IPS-18a (cell line): ENCODE results near the gene GPR42.

Source experiments
- H3K27ac ChIP-seq: one replicate; pipeline ENCODE4 v1.5.1; 2013; ENCODE audit warnings: low read length
- H3K27me3 ChIP-seq: one replicate; pipeline ENCODE4 v1.6.1; 2013; ENCODE audit warnings: mild to moderate bottlenecking, low read length; ENCODE audit not compliant: control insufficient read depth, insufficient read depth
- H3K36me3 ChIP-seq: one replicate; pipeline ENCODE4 v1.6.1; 2013; ENCODE audit warnings: low read depth, low read length; ENCODE audit not compliant: control insufficient read depth
- H3K4me1 ChIP-seq: one replicate; pipeline ENCODE4 v1.6.1; 2013; ENCODE audit warnings: low read depth, low read length; ENCODE audit not compliant: control insufficient read depth
- H3K4me3 ChIP-seq: one replicate; pipeline ENCODE4 v1.5.1; 2013; ENCODE audit warnings: low read length
- H3K9ac ChIP-seq: one replicate; pipeline ENCODE4 v1.6.1; 2013; ENCODE audit warnings: mild to moderate bottlenecking, low read length, moderate library complexity
- H3K9me3 ChIP-seq: one replicate; pipeline ENCODE4 v1.6.1; 2013; ENCODE audit warnings: low read depth, low read length; ENCODE audit not compliant: control insufficient read depth

The GPR42 gene

DNA sequence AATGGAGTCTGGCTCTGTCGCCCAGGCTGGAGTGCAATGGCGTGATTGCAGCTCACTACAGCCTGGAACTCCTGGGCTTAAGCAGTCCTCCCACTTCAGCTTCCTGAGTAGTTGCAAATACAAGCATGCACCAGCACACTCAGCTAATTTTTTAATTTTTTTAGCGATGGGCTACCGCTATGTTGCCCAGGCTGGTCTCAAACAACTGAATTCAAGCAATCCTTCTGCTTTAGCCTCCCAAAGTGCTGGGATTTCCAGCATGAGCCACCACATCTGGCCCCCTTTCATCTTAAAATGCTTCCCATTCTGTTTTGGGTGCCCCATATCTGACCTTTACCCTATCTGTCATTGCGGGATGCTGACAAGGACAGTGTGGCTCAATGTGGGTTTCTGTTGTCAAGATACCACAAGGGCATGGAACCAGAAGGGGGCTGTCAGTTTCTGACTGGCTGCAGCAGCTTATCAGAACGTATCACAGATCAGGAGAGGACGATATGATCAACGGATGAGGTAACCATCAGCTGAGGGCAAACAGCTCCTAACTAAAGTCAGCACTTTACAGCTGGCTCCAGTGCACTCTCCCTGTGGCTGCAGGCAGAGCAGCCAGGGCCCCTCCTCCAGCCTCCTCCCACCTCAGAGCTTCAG lies 32.4 kb downstream of the GPR42 start:
- Histone ChIP-seq H3K9me3 (no peaks in the 10 kb centered on the region), H3K27ac (no peak overlapping the region), H3K9ac (no peak overlapping the region)

DNA sequence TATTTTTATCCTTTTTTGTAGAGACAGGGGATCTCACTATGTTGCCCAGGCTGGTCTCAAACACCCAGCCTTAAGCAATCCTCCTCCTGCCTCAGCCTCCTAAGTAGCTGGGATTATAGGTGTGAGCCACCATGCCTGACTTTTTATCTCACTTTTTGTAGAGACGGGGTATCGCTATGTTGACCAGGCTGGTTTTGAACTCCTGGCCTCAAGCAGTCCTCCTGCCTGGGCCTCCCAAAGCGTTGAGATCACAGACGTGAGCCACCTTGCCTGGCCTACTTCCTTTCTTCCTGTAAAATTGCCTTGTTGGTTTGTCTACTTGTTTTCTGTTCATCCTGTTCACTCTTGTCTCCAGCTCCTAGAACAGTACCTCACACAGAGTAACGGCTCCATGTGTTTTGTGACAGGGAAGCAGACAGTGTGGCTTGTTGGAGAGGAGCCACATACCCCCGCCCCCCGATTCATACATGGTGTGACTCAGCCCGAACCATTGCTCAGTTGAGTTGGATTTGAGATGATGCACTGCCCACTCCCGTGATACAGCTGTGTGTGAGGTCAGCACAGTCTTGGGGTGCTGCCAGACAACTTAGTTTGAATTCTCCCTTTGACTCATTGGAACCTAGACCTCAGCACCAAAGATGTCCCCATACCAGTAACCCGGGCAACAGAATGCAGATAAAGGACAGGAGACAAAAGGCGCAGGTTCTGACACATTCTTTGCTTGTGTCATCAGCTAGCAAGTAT lies 34.2 kb downstream of the GPR42 start:
- Histone ChIP-seq H3K9ac (no peak overlapping the region), H3K4me1 (no peaks in the 10 kb centered on the region), H3K36me3 (no peaks in the 10 kb centered on the region), H3K4me3 (no peak overlapping the region), H3K27ac (no peak overlapping the region), H3K27me3 (no peaks in the 10 kb centered on the region), H3K9me3 (no peaks in the 10 kb centered on the region)

More for the DNA sequence above, 32.4 kb downstream of the GPR42 start:
- Histone ChIP-seq H3K36me3 (no peaks in the 10 kb centered on the region), H3K4me1 (no peaks in the 10 kb centered on the region), H3K4me3 (no peak overlapping the region), H3K27me3 (no peaks in the 10 kb centered on the region)

DNA sequence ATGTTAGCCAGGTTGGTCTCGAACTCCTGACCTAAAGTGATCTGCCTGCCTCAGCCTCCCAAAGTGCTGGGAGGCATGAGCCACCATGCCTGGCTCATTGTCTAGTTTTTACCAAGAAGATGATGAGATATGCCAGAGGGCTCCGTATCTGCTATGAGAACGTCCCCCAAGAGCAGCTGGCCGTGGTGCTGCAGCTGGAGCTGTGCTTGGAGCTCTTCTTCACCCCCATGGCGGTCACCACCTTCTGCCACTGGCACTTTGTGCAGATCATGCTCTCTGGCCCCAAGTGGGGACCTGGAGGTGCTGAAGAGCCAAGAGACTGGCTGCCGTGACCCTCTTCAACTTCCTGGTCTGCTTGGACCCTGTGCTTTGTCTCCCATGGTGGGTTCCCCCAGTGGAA lies 36.8 kb downstream of the GPR42 start:
- no peaks in the 10 kb centered on the region for H3K9me3 ChIP-seq
- H3K4me3 ChIP-seq: no peak overlapping the region
- H3K27me3 ChIP-seq: no peaks in the 10 kb centered on the region
- H3K36me3 ChIP-seq: no peaks in the 10 kb centered on the region
- H3K9ac ChIP-seq: no peak overlapping the region
- no peaks in the 10 kb centered on the region for H3K4me1 ChIP-seq
- no peak overlapping the region for H3K27ac ChIP-seq

DNA sequence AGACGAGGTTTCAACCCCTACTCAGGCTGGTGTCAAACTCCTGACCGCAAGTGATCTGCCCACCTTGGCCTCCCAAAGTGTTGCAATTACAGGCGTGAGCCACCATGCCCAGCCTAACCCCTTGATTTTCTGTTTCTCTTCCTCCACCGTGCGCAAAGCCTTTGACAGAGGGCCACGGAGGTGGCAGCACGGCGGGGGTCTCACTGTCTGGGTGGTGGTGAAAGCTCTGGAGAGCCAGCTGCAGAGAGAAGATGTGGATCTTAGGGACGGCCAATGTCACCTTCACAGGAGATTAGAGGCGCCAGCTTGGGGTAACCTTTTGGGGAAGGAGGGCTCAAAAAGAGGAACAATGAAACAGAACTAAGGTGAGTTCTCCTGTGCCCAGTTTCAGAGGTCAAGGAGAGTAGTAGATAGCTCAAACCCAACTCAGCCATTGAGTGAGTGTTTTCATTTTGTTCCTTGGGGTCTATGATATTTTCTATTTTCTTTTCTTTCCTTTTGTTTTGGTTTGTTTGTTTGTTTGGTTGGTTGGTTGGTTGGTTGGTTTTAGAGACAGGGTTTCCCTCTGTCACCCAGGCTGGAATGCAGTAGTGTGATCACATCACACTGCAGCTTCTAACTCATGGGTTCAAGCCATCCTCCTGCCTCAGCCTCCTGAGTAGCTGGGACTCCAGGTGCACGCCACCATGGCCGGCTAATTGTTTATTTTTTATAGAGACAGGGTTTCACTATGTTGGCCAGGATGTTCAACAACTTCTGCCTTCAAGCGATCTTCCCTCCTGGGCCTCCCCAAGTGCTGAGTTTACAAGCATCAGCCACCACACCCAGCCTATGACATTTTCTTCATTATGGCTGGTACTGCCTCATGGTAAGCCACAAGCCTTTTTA lies 37.7 kb downstream of the GPR42 start:
- H3K9me3 ChIP-seq: no peaks in the 10 kb centered on the region
- H3K4me3 ChIP-seq: no peak overlapping the region
- H3K4me1 ChIP-seq: no peaks in the 10 kb centered on the region
- no peaks in the 10 kb centered on the region for H3K27me3 ChIP-seq
- H3K9ac ChIP-seq: no peak overlapping the region
- no peak overlapping the region for H3K27ac ChIP-seq
- no peaks in the 10 kb centered on the region for H3K36me3 ChIP-seq

DNA sequence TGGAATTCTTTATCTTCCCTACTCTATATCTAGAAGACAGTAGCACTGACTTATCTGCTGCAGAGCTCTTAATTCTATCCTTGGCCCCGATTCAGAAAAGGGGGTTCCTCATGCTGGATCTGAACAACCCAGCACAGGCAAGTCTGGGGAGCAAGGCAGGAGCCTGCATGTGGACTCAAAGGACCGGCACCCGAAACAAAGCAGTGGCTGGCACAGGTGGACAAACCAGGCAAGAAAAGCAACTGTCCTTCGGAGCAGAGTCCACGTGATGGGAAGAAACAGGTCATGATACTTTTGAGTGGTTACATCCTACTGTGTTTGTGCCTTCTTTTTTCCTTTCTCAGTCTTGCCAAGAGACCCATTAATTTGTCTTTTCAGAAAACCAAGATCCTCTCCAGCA lies 38.3 kb downstream of the GPR42 start:
- H3K4me1 ChIP-seq: no peaks in the 10 kb centered on the region
- H3K9ac ChIP-seq: no peak overlapping the region
- no peak overlapping the region for H3K4me3 ChIP-seq
- H3K27me3 ChIP-seq: no peaks in the 10 kb centered on the region
- H3K9me3 ChIP-seq: no peaks in the 10 kb centered on the region
- no peaks in the 10 kb centered on the region for H3K36me3 ChIP-seq
- no peak overlapping the region for H3K27ac ChIP-seq

DNA sequence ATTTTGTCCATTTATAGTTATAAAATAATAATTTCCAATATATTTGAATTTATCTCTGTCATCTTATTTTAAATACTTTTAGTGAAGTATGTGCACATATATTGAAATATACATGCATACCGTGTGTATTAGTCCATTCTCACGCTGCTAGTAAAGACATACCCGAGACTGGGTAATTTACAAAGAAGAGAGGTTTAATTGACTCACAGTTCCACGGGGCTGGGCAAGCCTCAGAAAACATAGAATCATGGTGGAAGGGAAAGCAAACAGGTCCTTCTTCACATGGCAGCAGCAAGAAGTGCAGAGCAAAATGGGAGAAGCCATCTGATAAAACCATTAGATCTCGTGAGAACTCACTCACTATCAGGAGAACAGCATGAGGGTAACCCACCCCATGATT lies 39.6 kb downstream of the GPR42 start:
- Histone ChIP-seq H3K27me3 (no peaks in the 10 kb centered on the region), H3K27ac (no peak overlapping the region), H3K9ac (no peak overlapping the region), H3K36me3 (no peaks in the 10 kb centered on the region), H3K4me3 (no peak overlapping the region), H3K4me1 (no peaks in the 10 kb centered on the region), H3K9me3 (no peaks in the 10 kb centered on the region)

DNA sequence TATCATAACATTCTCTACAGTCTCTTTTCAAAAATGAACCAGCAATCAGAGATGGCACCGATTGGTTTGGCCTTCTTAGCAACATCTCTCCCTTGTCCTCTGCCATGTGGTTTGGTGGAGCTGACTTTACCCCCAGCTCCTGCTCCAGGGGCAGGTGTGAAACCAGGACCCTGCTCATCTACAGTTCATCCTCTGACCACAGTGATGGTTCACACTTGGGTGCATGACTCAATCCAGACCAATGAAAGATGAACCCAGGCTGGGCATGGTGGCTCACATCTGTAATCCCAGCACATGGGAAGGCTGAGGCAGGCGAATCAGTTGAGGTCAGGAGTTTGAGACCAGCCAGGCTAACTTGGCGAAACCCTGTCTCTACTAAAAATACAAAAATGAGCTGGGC lies 43.6 kb downstream of the GPR42 start:
- H3K27ac ChIP-seq: no peak overlapping the region
- H3K4me1 ChIP-seq: no peaks in the 10 kb centered on the region
- no peaks in the 10 kb centered on the region for H3K27me3 ChIP-seq
- no peak overlapping the region for H3K4me3 ChIP-seq
- no peak overlapping the region for H3K9ac ChIP-seq
- no peaks in the 10 kb centered on the region for H3K9me3 ChIP-seq
- H3K36me3 ChIP-seq: no peaks in the 10 kb centered on the region

DNA sequence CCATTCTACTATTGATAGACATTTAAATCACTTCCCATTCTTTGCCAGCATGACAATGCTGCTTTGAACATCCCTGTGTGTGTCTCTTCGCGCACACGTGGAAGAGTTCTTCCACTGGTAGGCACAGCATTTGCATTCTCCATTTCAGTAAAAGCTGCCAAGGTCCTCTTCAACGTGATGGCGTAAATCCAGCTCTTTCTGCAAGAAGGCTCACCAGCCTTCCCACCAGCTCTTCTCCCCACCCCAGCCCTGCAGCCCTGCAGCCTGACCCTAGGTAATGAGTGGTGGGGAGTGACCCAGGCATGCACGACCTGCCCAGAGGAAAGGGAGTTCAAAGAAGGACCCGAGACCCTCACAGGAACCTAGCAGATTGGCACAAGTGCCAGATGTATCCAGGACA lies 45.5 kb downstream of the GPR42 start:
- no peaks in the 10 kb centered on the region for H3K9me3 ChIP-seq
- no peaks in the 10 kb centered on the region for H3K27me3 ChIP-seq
- no peaks in the 10 kb centered on the region for H3K4me1 ChIP-seq
- H3K9ac ChIP-seq: no peak overlapping the region
- no peaks in the 10 kb centered on the region for H3K36me3 ChIP-seq
- H3K27ac ChIP-seq: no peak overlapping the region
- no peak overlapping the region for H3K4me3 ChIP-seq

DNA sequence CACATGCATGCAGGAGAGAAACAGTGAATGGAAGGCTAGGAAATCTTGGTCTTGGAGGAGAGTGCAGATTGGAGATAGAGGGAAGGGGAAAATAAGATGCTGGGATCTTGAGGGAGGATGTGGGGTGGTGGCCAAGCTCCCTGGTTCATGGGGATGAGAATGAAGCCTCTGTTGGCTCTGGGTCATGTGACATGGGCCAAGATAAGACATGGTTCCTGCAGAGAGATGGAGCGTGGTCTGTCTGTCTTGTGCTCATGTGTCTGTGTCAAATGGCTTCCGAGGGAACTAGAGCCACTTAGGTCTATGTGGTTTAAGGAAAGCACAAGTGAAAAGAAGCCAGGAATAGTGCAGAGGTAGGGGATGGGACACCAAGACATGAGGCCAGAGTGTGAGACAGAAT lies 46.4 kb downstream of the GPR42 start:
- Histone ChIP-seq H3K4me1 (no peaks in the 10 kb centered on the region), H3K9ac (no peak overlapping the region), H3K4me3 (no peak overlapping the region), H3K36me3 (no peaks in the 10 kb centered on the region), H3K9me3 (no peaks in the 10 kb centered on the region), H3K27me3 (no peaks in the 10 kb centered on the region), H3K27ac (no peak overlapping the region)

DNA sequence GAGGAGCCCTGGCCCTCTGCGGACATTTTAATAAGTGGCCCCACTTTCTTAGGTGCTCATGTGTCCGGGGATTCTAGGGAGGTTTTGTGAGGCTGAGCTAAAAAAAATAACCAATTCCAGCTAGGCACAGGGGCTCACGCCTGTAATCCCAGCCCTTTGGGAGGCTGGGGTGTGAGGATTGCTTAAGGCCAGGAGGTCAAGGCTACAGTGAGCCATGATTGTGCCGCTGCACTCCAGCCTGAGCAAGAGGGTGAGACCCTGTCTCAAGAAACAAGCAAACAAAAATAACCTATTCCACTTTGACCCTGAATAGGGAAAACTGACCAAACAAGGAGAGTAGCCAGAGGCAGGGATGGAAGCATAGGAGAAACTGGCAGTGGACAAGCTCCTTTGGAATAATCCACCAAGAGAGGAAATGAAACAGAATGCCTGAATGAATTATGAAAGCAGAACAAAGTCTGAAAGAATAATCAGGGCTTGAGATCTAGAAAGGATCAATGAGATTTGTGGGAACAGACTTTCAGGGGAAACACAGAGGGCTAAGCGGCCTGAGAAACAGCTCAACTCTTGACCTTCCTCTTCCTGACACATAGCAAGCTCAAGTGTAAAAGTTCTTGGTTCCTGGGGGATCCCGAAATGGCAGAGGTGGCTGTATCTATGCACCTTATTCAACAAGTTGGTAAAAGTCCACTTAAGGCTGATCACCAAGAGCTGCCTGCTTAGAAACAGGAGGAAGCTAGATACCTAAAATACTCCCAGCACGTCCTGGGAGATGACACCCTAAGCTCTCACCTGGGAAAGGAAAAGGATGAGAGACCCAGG lies 47.1 kb downstream of the GPR42 start:
- H3K27ac ChIP-seq: no peak overlapping the region

DNA sequence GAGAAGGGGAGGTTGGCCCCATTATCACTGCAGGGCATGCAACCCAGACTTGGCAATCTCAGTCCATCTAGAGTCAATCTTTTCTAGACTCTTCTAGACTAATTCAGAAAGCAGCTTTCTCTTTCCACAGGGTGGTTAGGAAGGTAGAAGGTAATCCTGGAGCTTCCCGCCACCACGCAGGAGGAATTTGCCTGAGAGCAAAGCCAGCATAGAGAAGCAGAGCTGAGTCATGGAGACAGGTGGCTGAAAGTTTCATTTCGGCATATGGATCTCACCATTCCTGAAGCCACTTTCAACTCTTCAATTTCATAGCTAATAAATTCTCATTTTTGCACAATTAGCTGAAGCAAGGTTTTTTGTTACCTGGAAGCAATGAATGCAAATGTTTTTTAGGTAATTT lies 48.2 kb downstream of the GPR42 start:
- Histone ChIP-seq H3K9me3 (no peaks in the 10 kb centered on the region), H3K9ac (no peak overlapping the region), H3K36me3 (no peaks in the 10 kb centered on the region), H3K27me3 (no peaks in the 10 kb centered on the region), H3K4me3 (no peak overlapping the region), H3K4me1 (no peaks in the 10 kb centered on the region), H3K27ac (no peak overlapping the region)

More for the DNA sequence above, 47.1 kb downstream of the GPR42 start:
- Histone ChIP-seq H3K4me3 (no peak overlapping the region), H3K36me3 (no peaks in the 10 kb centered on the region), H3K9me3 (no peaks in the 10 kb centered on the region), H3K4me1 (no peaks in the 10 kb centered on the region), H3K9ac (no peak overlapping the region), H3K27me3 (no peaks in the 10 kb centered on the region)
